Measurements from ENCODE around the gene PYGB.
A peak's percentile ranks its signal among the peaks of the same experiment; 100 is the strongest.

Gene PYGB

GRCh38 chr20:25269057-25269832 lies 21.4 kb downstream of the PYGB start:
- no peak for TF ChIP-seq CTCF (IDR thresholded peaks at IDR 0.05; ENCODE audit: low read depth, low read length, missing control alignments)
- Histone ChIP-seq H3K4me3 (ENCODE audit: low read depth, low read length) (no peak overlapping the region), H3K36me3 (replicated peaks) (peaks cover 53% of the 10 kb centered on the region), H3K27ac (no peak overlapping the region), H3K27me3 (replicated peaks) (no peaks in the 10 kb centered on the region)
- no peak for DNase-seq
- in situ Hi-C loops (cut with HindIII; ENCODE audit: low pct_ligation_motif_present, low sequenced_read_pairs) = no loop called here

- H3K27me3 ChIP-seq (replicated peaks) = no peaks in the 10 kb centered on the region
- no peak overlapping the region for H3K4me3 ChIP-seq (ENCODE audit: low read depth, low read length)
- no peak for TF ChIP-seq CTCF (IDR thresholded peaks at IDR 0.05; ENCODE audit: low read depth, low read length, missing control alignments)
Measured at GRCh38 chr20:25269833-25270170, 21.9 kb downstream of the PYGB start.

GRCh38 chr20:25270829-25271251 lies 23.0 kb downstream of the PYGB start:
- in situ Hi-C loops (cut with HindIII; ENCODE audit: low pct_ligation_motif_present, low sequenced_read_pairs) = no loop called here
- Histone ChIP-seq H3K27ac (no peak overlapping the region), H3K36me3 (replicated peaks) (peaks cover 68% of the 10 kb centered on the region), H3K4me3 (ENCODE audit: low read depth, low read length) (no peak overlapping the region), H3K27me3 (replicated peaks) (no peaks in the 10 kb centered on the region)
- no peak for DNase-seq
- no peak for TF ChIP-seq CTCF (IDR thresholded peaks at IDR 0.05; ENCODE audit: low read depth, low read length, missing control alignments)

More at GRCh38 chr20:25269833-25270170, 21.9 kb downstream of the PYGB start:
- in situ Hi-C loops (cut with HindIII; ENCODE audit: low pct_ligation_motif_present, low sequenced_read_pairs) = no loop called here
- Histone ChIP-seq H3K27ac (no peak overlapping the region), H3K36me3 (replicated peaks) (peaks cover 59% of the 10 kb centered on the region)
- no peak for DNase-seq

GRCh38 chr20:25271486-25272222 lies 23.8 kb downstream of the PYGB start:
- peaks cover 74% of the 10 kb centered on the region for H3K36me3 ChIP-seq (replicated peaks)
- H3K27ac ChIP-seq = no peak overlapping the region
- TF ChIP-seq CTCF (IDR thresholded peaks at IDR 0.05; ENCODE audit: low read depth, low read length, missing control alignments) = no peak
- no peak overlapping the region for H3K4me3 ChIP-seq (ENCODE audit: low read depth, low read length)
- in situ Hi-C loops (cut with HindIII; ENCODE audit: low pct_ligation_motif_present, low sequenced_read_pairs) = no loop called here
- no peaks in the 10 kb centered on the region for H3K27me3 ChIP-seq (replicated peaks)
- no peak for DNase-seq

- TF ChIP-seq CTCF (IDR thresholded peaks at IDR 0.05; ENCODE audit: low read depth, low read length, missing control alignments) = no peak
- no peaks in the 10 kb centered on the region for H3K27me3 ChIP-seq (replicated peaks)
- peak; percentile 46 for DNase-seq
- H3K27ac ChIP-seq = no peak overlapping the region
- H3K4me3 ChIP-seq (ENCODE audit: low read depth, low read length) = no peak overlapping the region
- in situ Hi-C loops (cut with HindIII; ENCODE audit: low pct_ligation_motif_present, low sequenced_read_pairs) = no loop called here
- H3K36me3 ChIP-seq (replicated peaks) = peaks cover 81% of the 10 kb centered on the region
Measured at GRCh38 chr20:25272223-25273000, 24.5 kb downstream of the PYGB start.

Data from brain microvascular endothelial cell (primary cell).